Nephron (organoid): Measurements from ENCODE around the gene WFS1.

ENCODE experiments used
- H3K27ac Mint-ChIP-seq, 3 experiments: 2 replicates each; pipeline ENCODE4 v1.8.0; 2020; ENCODE audit warnings: mixed read lengths in 3 of 3, mild to moderate bottlenecking in 2 of 3, moderate library complexity in 1 of 3
- H3K27me3 Mint-ChIP-seq: 2 replicates; pipeline ENCODE4 v1.8.0; 2021; ENCODE audit warnings: low read depth, mild to moderate bottlenecking, moderate library complexity, mixed read lengths
- H3K36me3 Mint-ChIP-seq: 2 replicates; pipeline ENCODE4 v1.8.0; 2020; ENCODE audit warnings: low read depth, mixed read lengths
- H3K4me1 Mint-ChIP-seq: 2 replicates; pipeline ENCODE4 v1.8.0; 2020; ENCODE audit warnings: mixed read lengths
- H3K4me3 Mint-ChIP-seq, 3 experiments: 2 replicates each; pipeline ENCODE4 v1.8.0; 2020; ENCODE audit warnings: mild to moderate bottlenecking in 3 of 3, mixed read lengths in 3 of 3, moderate library complexity in 2 of 3
- H3K9me3 Mint-ChIP-seq: 2 replicates; pipeline ENCODE4 v1.8.0; 2020; ENCODE audit warnings: mixed read lengths
- TF ChIP-seq, protein P1 (sequence below), 3 experiments: fragments of 200-600 bp; sonication (generic); IDR thresholded peaks; one replicate each; pipeline ENCODE4 v1.5.0; 2021; ENCODE audit warnings: antibody characterized with exemption in 3 of 3; ENCODE audit not compliant: unreplicated experiment in 3 of 3

Gene WFS1, protein sequence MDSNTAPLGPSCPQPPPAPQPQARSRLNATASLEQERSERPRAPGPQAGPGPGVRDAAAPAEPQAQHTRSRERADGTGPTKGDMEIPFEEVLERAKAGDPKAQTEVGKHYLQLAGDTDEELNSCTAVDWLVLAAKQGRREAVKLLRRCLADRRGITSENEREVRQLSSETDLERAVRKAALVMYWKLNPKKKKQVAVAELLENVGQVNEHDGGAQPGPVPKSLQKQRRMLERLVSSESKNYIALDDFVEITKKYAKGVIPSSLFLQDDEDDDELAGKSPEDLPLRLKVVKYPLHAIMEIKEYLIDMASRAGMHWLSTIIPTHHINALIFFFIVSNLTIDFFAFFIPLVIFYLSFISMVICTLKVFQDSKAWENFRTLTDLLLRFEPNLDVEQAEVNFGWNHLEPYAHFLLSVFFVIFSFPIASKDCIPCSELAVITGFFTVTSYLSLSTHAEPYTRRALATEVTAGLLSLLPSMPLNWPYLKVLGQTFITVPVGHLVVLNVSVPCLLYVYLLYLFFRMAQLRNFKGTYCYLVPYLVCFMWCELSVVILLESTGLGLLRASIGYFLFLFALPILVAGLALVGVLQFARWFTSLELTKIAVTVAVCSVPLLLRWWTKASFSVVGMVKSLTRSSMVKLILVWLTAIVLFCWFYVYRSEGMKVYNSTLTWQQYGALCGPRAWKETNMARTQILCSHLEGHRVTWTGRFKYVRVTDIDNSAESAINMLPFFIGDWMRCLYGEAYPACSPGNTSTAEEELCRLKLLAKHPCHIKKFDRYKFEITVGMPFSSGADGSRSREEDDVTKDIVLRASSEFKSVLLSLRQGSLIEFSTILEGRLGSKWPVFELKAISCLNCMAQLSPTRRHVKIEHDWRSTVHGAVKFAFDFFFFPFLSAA

DNA sequence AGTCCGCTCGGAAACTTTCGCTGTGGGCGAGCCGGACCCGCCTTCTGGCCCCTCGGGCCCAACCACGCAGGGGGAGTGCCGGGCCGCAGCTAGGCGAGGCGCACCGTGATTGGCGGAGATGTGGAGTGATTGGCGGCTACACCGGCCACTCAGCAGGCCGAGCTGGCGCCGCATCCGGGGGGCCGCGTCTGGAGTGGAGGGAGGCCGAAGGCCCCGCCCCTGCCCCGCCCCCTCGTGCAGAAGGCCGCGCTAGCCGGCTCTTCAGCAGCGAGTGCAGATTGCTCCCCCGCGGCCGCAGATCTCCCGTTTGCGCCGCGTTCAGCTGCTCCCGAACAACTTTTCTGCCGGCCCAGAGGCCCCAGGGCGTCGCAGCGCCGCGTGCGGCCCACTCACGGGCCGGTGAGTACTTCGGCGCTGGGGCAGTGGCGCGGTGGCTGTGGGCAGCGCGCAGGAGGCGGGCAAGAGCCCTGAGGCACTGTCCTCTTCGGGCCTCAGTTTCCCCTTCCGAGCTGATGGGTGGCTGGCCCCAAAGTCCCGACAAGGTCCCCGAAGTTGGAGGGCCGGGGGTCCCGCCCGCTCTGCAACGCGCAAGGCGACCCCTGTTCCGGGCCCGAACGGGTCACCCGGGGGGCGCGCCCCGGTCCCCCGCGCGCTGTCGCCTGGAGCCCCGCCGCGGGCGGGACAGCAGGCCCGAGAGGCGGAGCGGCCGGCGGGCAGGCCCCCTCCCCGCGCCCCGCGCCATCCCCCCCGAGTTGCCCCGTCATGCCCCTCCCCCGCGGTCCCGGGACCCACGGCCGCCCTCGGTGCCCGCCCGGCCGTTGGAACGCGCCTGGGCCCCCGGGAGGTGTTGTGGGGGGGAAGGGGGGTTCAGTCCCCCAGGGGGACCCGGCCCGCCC lies at the start of gene WFS1:
Gene WFS1 (plus strand): TSS at position 235 of the 896 bp plus-strand sequence. CDS start 7,606 bp downstream, outside the sequence.
- TF ChIP-seq, protein P1, sequence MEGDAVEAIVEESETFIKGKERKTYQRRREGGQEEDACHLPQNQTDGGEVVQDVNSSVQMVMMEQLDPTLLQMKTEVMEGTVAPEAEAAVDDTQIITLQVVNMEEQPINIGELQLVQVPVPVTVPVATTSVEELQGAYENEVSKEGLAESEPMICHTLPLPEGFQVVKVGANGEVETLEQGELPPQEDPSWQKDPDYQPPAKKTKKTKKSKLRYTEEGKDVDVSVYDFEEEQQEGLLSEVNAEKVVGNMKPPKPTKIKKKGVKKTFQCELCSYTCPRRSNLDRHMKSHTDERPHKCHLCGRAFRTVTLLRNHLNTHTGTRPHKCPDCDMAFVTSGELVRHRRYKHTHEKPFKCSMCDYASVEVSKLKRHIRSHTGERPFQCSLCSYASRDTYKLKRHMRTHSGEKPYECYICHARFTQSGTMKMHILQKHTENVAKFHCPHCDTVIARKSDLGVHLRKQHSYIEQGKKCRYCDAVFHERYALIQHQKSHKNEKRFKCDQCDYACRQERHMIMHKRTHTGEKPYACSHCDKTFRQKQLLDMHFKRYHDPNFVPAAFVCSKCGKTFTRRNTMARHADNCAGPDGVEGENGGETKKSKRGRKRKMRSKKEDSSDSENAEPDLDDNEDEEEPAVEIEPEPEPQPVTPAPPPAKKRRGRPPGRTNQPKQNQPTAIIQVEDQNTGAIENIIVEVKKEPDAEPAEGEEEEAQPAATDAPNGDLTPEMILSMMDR (IDR thresholded peaks at IDR 0.05; ENCODE audit: unreplicated experiment in 3 of 3) = no peak
- H3K4me1 Mint-ChIP-seq = peaks cover 33% of the 10 kb centered on the region
- peaks cover 14% of the 10 kb centered on the region for H3K27me3 Mint-ChIP-seq
- H3K9me3 Mint-ChIP-seq = no peaks in the 10 kb centered on the region
- H3K36me3 Mint-ChIP-seq = no peaks in the 10 kb centered on the region
- peak within 1 kb of the TSS; percentile 90 to 98 (median 96) for H3K4me3 Mint-ChIP-seq
- peak within 1 kb of the TSS; percentile 36 to 84 (median 73) for H3K27ac Mint-ChIP-seq

DNA sequence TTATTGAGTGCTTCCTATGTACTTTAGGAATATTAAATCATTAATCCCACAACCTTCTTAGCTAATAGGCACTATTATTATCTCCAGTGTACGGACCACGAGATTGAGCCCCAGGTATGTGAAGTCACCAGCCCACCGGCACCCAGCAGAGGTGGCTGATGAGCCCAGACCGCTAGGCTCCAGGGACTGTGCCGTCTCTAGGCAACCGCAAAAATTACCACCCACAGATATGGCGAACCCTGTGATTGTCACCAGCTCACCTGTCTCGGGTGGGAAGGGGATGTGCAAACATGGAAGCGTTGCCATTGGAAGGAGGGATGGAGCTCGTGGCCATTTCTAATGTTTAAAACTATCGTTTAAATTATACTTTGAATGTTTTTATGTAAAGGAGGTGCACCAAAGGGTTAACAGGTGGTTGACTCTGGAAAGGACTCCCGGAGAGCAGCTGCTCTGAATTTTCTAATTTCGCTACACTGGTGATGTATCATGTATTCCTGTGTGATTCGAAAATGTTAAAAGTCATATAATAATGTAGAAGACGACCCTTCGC lies 48.3 kb upstream of the WFS1 start:
- H3K9me3 Mint-ChIP-seq = peaks cover 7% of the 10 kb centered on the region
- no peaks in the 10 kb centered on the region for H3K36me3 Mint-ChIP-seq
- peaks cover 83% of the 10 kb centered on the region for H3K27me3 Mint-ChIP-seq
- peak overlapping the region; percentile 71 to 79 (median 78) for H3K4me3 Mint-ChIP-seq
- peaks cover 5% of the 10 kb centered on the region for H3K4me1 Mint-ChIP-seq
- TF ChIP-seq, protein P1 (IDR thresholded peaks at IDR 0.05; ENCODE audit: unreplicated experiment in 3 of 3) = no peak
- no peak overlapping the region for H3K27ac Mint-ChIP-seq

DNA sequence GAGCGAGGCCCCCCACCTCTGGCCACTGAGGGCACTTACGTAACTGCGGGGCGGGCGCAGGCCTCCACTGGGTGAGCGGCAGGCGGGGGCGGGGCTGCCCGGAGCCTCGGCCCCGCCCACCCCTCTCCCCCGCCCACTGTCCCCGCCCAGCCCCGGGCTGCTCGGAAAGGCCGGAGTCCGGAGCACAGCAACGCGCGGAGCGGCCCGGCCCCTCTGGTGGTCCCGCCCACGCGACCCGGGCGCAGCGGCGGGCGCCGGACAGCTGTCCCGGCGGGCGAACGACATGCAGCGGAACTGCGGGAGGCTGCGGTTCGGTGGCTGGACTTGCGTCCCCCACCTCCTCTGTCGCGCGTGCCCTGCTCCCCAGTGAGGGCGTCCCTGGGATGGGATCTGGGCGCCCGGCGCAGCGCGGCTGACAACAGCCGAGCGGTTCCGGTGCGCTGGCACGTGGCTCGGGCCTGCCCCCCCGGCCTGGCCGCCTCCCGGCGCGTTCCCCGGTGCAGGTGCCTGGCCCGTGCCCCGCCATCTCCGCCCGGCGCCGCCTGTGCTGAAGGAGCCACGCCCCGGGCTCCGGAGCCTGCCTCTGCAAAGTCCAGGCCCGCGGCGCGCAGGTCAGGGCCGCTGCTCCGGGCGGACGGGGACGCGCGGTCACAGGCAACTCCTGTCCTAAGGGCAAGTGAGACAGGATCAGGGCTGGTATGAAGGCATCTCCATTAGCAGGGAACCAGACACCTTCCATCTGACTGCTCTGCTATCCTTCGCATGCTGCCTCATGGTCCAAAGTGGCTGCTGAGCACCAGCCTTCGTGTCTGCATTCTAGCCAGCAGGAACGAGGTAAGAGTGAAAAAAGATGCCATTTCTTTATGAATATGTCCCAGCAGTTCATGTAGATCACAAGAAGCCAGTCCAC lies 47.5 kb upstream of the WFS1 start:
- peaks cover 5% of the 10 kb centered on the region for H3K4me1 Mint-ChIP-seq
- peak overlapping the region; percentile 71 to 79 (median 78) for H3K4me3 Mint-ChIP-seq
- H3K36me3 Mint-ChIP-seq = no peaks in the 10 kb centered on the region
- H3K9me3 Mint-ChIP-seq = peaks cover 2% of the 10 kb centered on the region
- H3K27me3 Mint-ChIP-seq = peaks cover 81% of the 10 kb centered on the region
- no peak overlapping the region for H3K27ac Mint-ChIP-seq
- TF ChIP-seq, protein P1 (IDR thresholded peaks at IDR 0.05; ENCODE audit: unreplicated experiment in 3 of 3) = no peak

DNA sequence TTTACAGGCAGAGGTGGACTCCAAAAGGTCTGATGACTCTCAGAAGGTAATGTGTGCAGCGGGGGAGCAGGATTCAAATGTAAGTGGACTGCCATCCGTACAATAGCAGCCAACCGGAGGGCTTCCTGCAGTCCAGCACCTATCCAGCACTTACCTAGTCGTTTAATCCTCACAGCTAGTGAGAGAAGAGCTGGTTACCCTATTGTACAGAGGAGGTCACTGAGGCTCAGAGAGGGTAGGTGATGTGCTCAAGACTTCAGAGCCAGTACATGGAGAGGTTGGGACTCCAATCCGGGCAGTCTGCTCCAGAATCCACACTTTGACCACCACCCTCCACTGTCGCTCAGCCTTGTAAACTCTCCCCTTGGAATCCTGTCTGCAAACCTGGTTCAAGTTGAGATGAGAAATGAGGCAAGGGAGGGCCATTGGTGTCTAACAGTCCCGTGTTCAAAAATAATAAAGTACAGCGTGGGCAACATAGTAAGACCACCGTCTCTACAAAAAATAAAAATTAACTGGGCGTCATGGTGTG lies 46.8 kb upstream of the WFS1 start:
- Mint-ChIP-seq H3K9me3 (peaks cover 2% of the 10 kb centered on the region), H3K36me3 (no peaks in the 10 kb centered on the region), H3K27ac (no peak overlapping the region), H3K4me1 (peaks cover 5% of the 10 kb centered on the region), H3K4me3 (peak overlapping the region; percentile 21 to 24 (median 22)), H3K27me3 (peaks cover 78% of the 10 kb centered on the region)
- TF ChIP-seq, protein P1 (IDR thresholded peaks at IDR 0.05; ENCODE audit: unreplicated experiment in 3 of 3) = no peak
